MM.1S (cell line): ENCODE results near the gene SLIT3.

Experiments used
- EZH2phosphoT487 ChIP-seq: fragments of 300-600 bp; sonication (generic); IDR thresholded peaks from 2 replicates; pipeline ENCODE4 v1.6.1; 2018; ENCODE audit warnings: antibody characterized with exemption, low read length
- TF ChIP-seq, protein P1 (sequence below): fragments of 300-600 bp; sonication (generic); IDR thresholded peaks from 2 replicates; pipeline ENCODE4 v1.5.1; 2016; ENCODE audit warnings: antibody characterized with exemption, low read length, mixed read lengths

DNA sequence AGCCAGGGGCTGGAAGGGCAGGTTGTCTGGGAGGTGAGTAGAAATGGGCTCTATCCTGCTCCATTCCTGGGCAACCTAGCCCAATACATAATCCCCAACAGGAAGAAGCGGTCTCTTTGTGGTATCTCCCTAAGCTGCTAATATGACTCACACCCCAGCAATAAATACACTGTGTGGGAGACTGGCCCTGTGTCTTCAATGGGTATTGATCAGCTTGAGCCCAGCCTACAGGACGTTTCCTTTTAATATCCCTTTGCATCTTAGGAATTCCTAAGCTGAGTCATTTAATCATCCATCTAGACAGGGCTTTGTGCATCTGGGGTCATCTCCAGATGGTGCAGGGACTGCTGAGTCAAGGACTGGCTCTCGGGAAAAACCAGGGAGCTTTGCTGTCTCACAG, 514.8 kb downstream of the SLIT3 start:
- no peak for TF ChIP-seq EZH2phosphoT487
- TF ChIP-seq, protein P1, sequence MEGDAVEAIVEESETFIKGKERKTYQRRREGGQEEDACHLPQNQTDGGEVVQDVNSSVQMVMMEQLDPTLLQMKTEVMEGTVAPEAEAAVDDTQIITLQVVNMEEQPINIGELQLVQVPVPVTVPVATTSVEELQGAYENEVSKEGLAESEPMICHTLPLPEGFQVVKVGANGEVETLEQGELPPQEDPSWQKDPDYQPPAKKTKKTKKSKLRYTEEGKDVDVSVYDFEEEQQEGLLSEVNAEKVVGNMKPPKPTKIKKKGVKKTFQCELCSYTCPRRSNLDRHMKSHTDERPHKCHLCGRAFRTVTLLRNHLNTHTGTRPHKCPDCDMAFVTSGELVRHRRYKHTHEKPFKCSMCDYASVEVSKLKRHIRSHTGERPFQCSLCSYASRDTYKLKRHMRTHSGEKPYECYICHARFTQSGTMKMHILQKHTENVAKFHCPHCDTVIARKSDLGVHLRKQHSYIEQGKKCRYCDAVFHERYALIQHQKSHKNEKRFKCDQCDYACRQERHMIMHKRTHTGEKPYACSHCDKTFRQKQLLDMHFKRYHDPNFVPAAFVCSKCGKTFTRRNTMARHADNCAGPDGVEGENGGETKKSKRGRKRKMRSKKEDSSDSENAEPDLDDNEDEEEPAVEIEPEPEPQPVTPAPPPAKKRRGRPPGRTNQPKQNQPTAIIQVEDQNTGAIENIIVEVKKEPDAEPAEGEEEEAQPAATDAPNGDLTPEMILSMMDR: no peak
